Amygdala (tissue), 56 donors: ENCODE data around the gene TUBB.
"Not testable (repeated sequence)": the region's sequence is repeated elsewhere in the genome, so short reads cannot be mapped to it uniquely, and the experiment has no call there.

Source experiments
- DNase-seq, 56 donors: peaks; one replicate each; lab custom pipeline; 2025; lab: John Stamatoyannopoulos, UW

Gene TUBB

GRCh38 chr6:30754631-30755030 is 34.5 kb downstream of the TUBB start:
- no peak for DNase-seq

DNA sequence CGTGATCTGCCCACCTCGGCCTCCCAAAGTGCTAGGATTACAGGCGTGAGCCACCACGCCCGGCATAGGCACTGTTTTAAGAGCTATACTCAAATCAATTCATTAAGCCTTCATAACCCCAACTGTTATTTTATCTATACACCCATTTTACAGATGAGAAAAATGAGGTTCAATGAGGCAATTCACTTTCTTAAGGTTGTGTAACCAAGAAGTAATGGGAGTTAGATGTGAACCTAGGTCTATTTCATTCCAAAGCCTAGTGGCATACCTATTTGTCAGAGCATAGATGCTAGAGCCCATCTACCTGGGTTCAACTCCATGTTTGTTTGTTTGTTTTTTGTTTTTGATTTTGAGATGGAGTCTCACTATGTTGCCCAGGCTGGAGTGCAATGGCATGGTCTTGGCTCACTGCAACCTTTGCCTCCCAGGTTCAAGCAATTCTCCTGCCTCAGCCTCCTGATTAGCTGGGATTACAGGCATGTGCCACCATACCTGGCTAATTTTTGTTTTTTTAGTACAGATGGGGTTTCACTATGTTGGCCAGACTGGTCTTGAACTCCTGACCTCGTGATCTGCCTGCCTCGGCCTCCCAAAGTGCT is 36.4 kb downstream of the TUBB start:
- DNase-seq, result not testable (repeated sequence)

DNA sequence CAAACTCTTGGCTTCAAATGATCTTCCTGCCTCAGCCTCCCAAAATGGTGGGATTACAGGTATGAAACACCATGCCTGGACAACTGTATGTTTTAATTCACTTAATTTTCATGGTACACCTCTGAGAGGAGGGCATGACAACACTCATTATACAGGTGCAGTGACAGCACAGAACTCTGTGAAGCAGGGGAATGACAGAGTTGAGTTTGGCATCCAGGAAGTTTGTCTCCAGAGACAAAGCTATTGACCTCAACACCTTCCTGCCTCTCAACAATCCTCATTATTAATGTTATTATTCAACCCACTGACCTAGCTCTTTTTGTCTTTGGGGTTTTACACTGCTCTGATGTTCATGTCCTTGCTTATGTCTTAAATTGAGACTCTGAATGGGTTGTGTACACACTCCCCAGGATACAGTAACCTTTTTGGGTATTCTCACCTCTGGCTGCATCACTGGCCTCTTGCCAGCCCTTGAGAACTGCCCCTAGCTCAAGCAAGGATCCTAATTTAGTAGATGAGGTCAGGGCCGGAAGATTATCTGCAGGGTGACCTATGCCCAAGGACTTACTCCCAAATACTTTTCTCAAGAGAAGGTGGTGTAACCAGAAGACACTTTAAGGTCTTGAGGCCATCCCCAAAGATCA is 37.2 kb downstream of the TUBB start:
- DNase-seq, result no peak

DNA sequence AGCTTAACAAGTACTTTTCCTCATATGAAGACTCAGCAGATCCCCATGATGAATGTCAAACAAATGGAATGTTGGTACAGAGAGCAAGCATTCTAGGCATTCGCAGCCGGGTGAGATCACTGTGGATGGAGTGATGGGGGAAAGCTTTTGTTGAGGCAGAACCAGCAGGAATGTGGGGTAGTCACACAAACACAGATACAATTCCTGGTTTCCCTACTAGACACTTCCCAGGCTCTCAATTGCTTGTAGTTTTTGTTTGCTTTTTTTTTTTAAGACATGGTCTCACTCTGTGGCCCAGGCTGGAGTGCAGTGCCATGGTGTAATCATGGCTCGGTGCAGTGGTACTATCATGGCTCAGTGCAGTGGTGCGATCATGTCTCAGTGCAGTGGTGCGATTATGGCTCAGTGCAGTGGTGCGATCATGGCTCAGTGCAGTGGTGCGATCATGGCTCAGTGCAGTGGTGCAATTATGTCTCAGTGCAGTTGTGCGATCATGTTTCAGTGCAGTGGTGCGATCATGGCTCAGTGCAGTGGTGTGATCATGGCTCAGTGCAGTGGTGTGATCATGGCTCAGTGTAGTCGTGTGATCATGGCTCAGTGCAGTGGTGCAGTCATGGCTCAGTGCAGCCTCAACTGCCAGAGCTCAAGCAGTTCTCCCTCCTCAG is 39.6 kb downstream of the TUBB start:
- no peak for DNase-seq

- DNase-seq, result no peak
Measured at GRCh38 chr6:30760549-30760948, 40.4 kb downstream of the TUBB start.

DNA sequence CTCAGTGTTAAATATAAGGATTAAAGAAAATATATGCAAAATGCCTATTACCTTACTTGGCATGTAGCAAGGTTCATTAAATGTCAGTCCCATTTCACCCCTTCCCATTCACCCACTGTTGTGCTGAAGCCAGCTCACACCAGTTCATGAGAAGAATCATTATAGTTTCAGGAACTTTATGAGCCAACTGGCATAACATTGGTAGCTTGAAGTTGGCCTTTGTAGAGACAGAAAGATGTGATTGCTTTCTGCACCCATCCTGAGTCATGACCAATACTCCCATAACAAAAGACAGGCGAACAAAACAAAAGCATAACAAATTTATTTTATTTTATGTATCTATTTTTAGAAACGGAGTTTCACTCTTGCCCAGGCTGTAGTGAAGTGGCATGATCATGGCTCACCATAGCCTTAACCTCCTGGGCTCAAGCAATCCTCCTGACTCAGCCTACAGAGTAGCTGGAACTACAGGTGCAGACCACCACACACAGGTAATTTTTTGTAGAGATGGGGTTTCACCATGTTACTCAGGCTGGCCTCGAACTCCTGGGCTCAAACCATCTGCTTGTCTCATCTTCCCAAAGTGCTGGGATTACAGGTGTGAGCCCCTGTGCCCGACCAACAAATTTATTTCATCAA is 41.8 kb downstream of the TUBB start:
- no peak for DNase-seq

GRCh38 chr6:30763155-30763617 is 43.0 kb downstream of the TUBB start:
- DNase-seq, result no peak

- no peak for DNase-seq
Measured at GRCh38 chr6:30763618-30764489, 43.7 kb downstream of the TUBB start.

- DNase-seq, result not testable (repeated sequence)
Measured at GRCh38 chr6:30764490-30765043, 44.4 kb downstream of the TUBB start.

GRCh38 chr6:30765495-30765894 is 45.3 kb downstream of the TUBB start:
- DNase-seq, result not testable (repeated sequence)

GRCh38 chr6:30766461-30767157 is 46.5 kb downstream of the TUBB start:
- no peak for DNase-seq

DNA sequence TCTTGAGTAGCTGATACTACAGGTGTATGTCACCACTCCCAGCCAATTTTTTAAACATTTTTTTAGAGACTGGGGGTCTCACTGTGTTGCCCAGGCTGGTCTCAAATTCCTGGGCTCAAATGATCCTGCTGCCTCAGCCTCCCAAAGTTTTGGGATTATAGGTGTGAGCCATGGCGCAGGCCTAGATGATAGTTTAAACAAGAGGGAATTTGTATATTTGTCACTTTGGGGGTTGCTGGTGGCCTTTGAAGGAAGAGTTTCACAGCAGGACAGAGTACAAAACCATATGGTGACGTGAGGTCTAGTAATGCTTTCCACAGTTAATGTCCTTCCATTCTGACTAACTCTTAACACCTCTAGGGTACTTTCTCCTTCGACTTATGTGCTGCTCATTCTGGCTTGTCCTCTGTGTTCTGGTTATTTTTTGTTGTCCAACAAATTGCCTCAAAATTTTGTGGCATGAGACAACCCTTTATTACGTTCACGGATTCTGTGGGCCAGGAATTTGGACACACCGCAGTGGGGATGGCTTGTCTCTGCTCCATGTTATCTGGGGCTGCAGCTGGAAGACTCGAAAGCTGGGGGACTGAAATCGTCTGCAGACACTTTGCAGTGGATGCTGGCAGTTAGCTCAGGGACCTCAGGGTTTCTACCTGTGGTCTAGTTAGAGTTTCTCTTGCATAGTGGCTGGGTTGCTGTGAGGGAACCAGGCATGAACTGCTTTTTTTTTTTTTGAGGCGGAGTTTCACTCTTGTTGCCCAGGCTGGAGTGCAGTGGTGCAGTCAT is 47.2 kb downstream of the TUBB start:
- DNase-seq, result no peak

- DNase-seq, result no peak
Measured at GRCh38 chr6:30767944-30768301, 47.8 kb downstream of the TUBB start.

GRCh38 chr6:30768634-30769087 is 48.5 kb downstream of the TUBB start:
- no peak for DNase-seq

DNA sequence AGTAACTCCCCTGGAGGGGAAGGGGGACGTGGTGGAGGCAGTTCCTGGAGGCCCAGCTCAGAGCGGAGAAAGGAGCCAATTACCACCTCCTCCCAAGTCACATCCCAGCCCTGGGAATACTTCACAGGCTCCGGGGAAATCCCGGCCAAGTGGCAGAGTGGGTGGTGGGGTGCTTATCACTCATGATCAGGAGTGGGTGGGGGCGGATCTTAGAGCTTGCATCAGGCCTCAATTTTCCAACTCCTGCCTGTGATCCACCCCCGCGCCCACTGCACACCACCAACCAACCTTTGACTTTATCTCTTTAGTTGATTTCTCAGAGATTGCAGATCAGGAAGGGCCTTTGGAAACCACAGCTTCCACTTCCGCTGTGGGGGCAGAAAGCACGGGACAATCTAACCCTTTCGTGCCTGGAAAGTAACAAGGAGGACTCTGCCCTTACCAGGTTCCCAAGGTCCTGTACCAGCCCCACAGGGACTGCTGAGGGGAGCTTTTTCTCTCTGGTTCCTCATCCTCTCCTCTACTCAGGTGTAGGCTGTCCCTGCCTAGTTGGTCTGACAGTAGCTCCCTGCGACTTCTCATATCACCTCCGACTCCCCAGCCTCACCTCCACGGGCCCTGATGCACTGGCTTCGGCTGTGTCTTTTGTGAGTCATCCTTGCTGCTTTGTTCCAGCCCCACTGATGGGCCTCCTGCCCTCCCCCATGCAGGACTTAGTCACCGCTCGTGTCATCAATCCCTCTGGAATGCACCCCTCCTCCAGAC is 49.1 kb downstream of the TUBB start:
- peak in 19 of 56 donors; percentile 3 to 59 (median 22) for DNase-seq

- DNase-seq, result peak in 1 of 56 donors; percentile 5
Measured at GRCh38 chr6:30769853-30770524, 49.8 kb downstream of the TUBB start.

GRCh38 chr6:30770592-30770991 is 50.4 kb downstream of the TUBB start:
- no peak for DNase-seq
